HG03575 (cell line): ENCODE measurements around the gene MX1.
"Not testable (repeated sequence)": the region's sequence is repeated elsewhere in the genome, so short reads cannot be mapped to it uniquely, and the experiment has no call there.

Source experiments
- ATAC-seq: cut with Tn5 transposase; IDR thresholded peaks from one replicate; pipeline ENCODE4 v1.9.1; 2021; ENCODE audit not compliant: unreplicated experiment, insufficient number of reproducible peaks, low FRiP score; ENCODE audit errors: extremely low read depth

MX1 gene

GRCh38 chr21:41405321-41405720, 20.7 kb upstream of the MX1 start:
- ATAC-seq, result no peak

GRCh38 chr21:41406340-41406739, 19.7 kb upstream of the MX1 start:
- ATAC-seq, result no peak

- no peak for ATAC-seq
Measured at GRCh38 chr21:41407541-41408460, 18.2 kb upstream of the MX1 start.

GRCh38 chr21:41410361-41410760, 15.7 kb upstream of the MX1 start:
- no peak for ATAC-seq

GRCh38 chr21:41410767-41411448, 15.1 kb upstream of the MX1 start:
- ATAC-seq, result no peak

GRCh38 chr21:41411449-41412089, 14.5 kb upstream of the MX1 start:
- no peak for ATAC-seq

- not testable (repeated sequence) for ATAC-seq
Measured at GRCh38 chr21:41417505-41417904, 8.5 kb upstream of the MX1 start.

- ATAC-seq, result no peak
Measured at GRCh38 chr21:41418393-41418792, 7.6 kb upstream of the MX1 start.

GRCh38 chr21:41418956-41419680, 6.9 kb upstream of the MX1 start:
- ATAC-seq, result no peak

GRCh38 chr21:41419921-41420862, 5.8 kb upstream of the MX1 start:
- ATAC-seq, result no peak

- ATAC-seq, result not testable (repeated sequence)
Measured at GRCh38 chr21:41420998-41421397, 5.0 kb upstream of the MX1 start.

- no peak for ATAC-seq
Measured at GRCh38 chr21:41422546-41423304, 3.3 kb upstream of the MX1 start.

GRCh38 chr21:41423305-41423636, 2.8 kb upstream of the MX1 start:
- not testable (repeated sequence) for ATAC-seq

GRCh38 chr21:41425588-41425953, 468 bp upstream of the MX1 start:
- ATAC-seq, result no peak

- no peak for ATAC-seq
Measured at GRCh38 chr21:41426676-41427404, 801 bp downstream of the MX1 start.

- no peak for ATAC-seq
Measured at GRCh38 chr21:41427556-41427955, 1.5 kb downstream of the MX1 start.

GRCh38 chr21:41428311-41428710, 2.3 kb downstream of the MX1 start:
- ATAC-seq, result no peak
